Heart left ventricle (tissue), 16 donors: ENCODE data around the gene CTSF. TPM values are rescaled to one million over a fixed set of nuclear protein-coding genes. Genes with fewer than 3 reads are reported as not detected.

ENCODE experiments used
- ATAC-seq, 4 donors: fragments of 200-7000 bp; cut with Tn5 transposase; one replicate each; pipeline ENCODE4 v1.9.1; 2020 to 2022; ENCODE audit warnings: moderate library complexity in 4 of 4, mild to moderate bottlenecking in 3 of 4, moderate number of reproducible peaks in 1 of 4
- DNase-seq, 5 donors: peaks; one replicate each; pipeline ENCODE4 v3.0.0-alpha.2; 2020
- H3K27ac ChIP-seq, 12 donors: fragments of 200-600 bp; sonication (generic) in 4 of 12; one replicate each; pipeline versions ENCODE4 v1.5.0 to v1.8.0; 2016 to 2022; ENCODE audit warnings: mild to moderate bottlenecking in 2 of 12
- H3K27me3 ChIP-seq, 9 donors: fragments of 200-600 bp; sonication (generic) in 2 of 9; one replicate each; pipeline versions ENCODE4 v1.5.1 to v1.8.0; 2016 to 2022; ENCODE audit warnings: mild to moderate bottlenecking in 3 of 9
- H3K36me3 ChIP-seq, 9 donors: fragments of 200-600 bp; sonication (generic) in 2 of 9; one replicate each; pipeline versions ENCODE4 v1.5.0 to v1.8.0; 2018 to 2022; ENCODE audit warnings: mild to moderate bottlenecking in 2 of 9
- H3K4me1 ChIP-seq, 12 donors: fragments of 200-600 bp; sonication (generic) in 4 of 12; one replicate each; pipeline versions ENCODE4 v1.5.0 to v1.8.0; 2016 to 2022; ENCODE audit warnings: mild to moderate bottlenecking in 3 of 12
- H3K4me3 ChIP-seq, 12 donors: fragments of 200-600 bp; sonication (generic) in 4 of 12; one replicate each; pipeline versions ENCODE4 v1.5.0 to v1.8.0; 2017 to 2022; ENCODE audit warnings: mild to moderate bottlenecking in 9 of 12, moderate library complexity in 4 of 12
- H3K9me3 ChIP-seq, 12 donors: fragments of 200-600 bp; sonication (generic) in 4 of 12; one replicate each; pipeline versions ENCODE4 v1.5.0 to v1.8.0; 2016 to 2022; ENCODE audit warnings: mild to moderate bottlenecking in 1 of 12
- POLR2A ChIP-seq, 2 donors: fragments of 450-650 bp; IDR thresholded peaks; one replicate each; pipeline ENCODE4 v1.6.1; 2017; ENCODE audit warnings: antibody characterized with exemption in 2 of 2, mild to moderate bottlenecking in 2 of 2, moderate library complexity in 2 of 2
- WGBS, 4 donors: extraction: QIAGEN DNeasy Blood & Tissue Kit in 2 of 4; methylation state at CpG; one replicate each; pipeline versions ENCODE4 v1.1.5 to v1.1.7; 2013 to 2018; 5-methylcytosine and 5-hydroxymethylcytosine counted together
- intact Hi-C, 10 donors: fragments of 100-400 bp; cut with DNase I; formaldehyde crosslinking; loops; one replicate each; pipeline versions ENCODE4 v1.11.1 to v1.14.2; 2022
- polyA plus RNA-seq, 2 donors: library from polyadenylated mRNA; stranded (reverse); fragments of 200-250 nt; gene quantifications; one replicate each; pipeline ENCODE4 v1.2.3, GENCODE V29; 2013
- total RNA-seq, 9 donors: library from RNA; depleted of rRNA in 2 of 9; stranded (reverse); fragments of >200 nt in 2 of 9; fragmentation: NEBNext Ultra II Directional in 3 of 9; extraction: Animal tissue kit (Norgen Biotek cat#: 25700) in 3 of 9; gene quantifications; one replicate each; pipeline versions ENCODE4 v1.1.0 to v1.2.4, GENCODE V29; 2016 to 2023
- TF ChIP-seq, protein P1 (sequence below), 12 donors: fragments of 200-600 bp; sonication (generic) in 4 of 12; IDR thresholded peaks; one replicate each; pipeline versions ENCODE4 v1.5.0 to v1.8.0; 2018 to 2022; ENCODE audit warnings: antibody characterized with exemption in 12 of 12, mild to moderate bottlenecking in 5 of 12
- donor health status: ischemic (EF 13 %, LVEDD 7.1; RV severe dilation, severe dysfunction).
- donor health status: healthy with polysubstance abuse.
- donor health status: DM: no; HTN: yes; CAD: no.
- donor health status: DM: no; HTN: no; CAD: no.
- donor health status: ischemic (EF 25% LVEDD 6.9; RV normal size, moderate dysfunction).
- donor health status: ischemic (EF 25% LVEDD 5.7; RV mildly dilated, moderate dysfunction).
- donor health status: healthy.
- donor health status: DM: yes; HTN: yes; CAD: no.
- donor health status: ischemic (EF 35%, LVEDD 5.7; RV mildly dilated, moderate dysfunction).
- donor health status: nonischemic (EF 11% LVEDD 7.7; RV severe dilation, severe dysfunction).
- donor health status: DM: yes; HTN: yes; CAD: no.
- donor health status: PGD.
- donor health status: ischemic (EF 29% LVEDD 5.4; RV normal size, mild dysfunction).
- donor health status: nonischemic (EF 23%, LVEDD 6.1; RV moderate dilation, normal function).

Gene CTSF
- total and polyA plus RNA-seq, 11 donors: 17.7 to 76.4 (median 50.7) TPM

DNA sequence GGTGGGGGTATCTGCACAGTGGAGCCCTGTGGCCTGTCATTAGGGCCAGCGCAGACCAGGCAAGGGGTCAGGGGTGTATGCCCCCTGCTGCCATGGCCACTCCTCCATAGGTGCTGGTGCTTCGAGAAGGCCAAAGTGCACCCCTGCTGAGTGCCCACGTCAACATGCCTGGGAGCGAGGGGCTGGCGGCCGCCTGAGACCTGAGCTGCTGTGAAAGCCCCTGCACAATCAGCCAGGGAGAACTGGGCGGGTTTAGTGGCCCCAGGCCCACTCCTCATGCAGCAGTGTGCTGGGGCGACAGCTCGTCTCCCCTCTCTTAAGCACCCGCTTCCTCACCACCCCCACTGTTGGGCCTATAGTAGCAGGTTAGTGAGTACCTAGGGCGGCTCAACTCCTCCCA, 36.6 kb downstream of the CTSF start:
- Histone ChIP-seq H3K4me3 (no peak overlapping the region), H3K4me1 (no peaks in the 10 kb centered on the region), H3K27me3 (no peaks in the 10 kb centered on the region), H3K9me3 (no peaks in the 10 kb centered on the region), H3K27ac (no peak overlapping the region), H3K36me3 (peaks cover 0 to 75% (median 31%) of the 10 kb centered on the region in 9 donors)
- DNase-seq: no peak
- intact Hi-C loops: no loop called here
- no peak for TF ChIP-seq POLR2A (IDR thresholded peaks at IDR 0.05)
- TF ChIP-seq, protein P1, sequence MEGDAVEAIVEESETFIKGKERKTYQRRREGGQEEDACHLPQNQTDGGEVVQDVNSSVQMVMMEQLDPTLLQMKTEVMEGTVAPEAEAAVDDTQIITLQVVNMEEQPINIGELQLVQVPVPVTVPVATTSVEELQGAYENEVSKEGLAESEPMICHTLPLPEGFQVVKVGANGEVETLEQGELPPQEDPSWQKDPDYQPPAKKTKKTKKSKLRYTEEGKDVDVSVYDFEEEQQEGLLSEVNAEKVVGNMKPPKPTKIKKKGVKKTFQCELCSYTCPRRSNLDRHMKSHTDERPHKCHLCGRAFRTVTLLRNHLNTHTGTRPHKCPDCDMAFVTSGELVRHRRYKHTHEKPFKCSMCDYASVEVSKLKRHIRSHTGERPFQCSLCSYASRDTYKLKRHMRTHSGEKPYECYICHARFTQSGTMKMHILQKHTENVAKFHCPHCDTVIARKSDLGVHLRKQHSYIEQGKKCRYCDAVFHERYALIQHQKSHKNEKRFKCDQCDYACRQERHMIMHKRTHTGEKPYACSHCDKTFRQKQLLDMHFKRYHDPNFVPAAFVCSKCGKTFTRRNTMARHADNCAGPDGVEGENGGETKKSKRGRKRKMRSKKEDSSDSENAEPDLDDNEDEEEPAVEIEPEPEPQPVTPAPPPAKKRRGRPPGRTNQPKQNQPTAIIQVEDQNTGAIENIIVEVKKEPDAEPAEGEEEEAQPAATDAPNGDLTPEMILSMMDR (IDR thresholded peaks at IDR 0.05): no peak
- WGBS, 4 donors: 91 to 97% (median 94%) methylated on average over 5 to 11 of the region's 11 CpGs
- ATAC-seq: peak in 1 of 4 donors; percentile 27

DNA sequence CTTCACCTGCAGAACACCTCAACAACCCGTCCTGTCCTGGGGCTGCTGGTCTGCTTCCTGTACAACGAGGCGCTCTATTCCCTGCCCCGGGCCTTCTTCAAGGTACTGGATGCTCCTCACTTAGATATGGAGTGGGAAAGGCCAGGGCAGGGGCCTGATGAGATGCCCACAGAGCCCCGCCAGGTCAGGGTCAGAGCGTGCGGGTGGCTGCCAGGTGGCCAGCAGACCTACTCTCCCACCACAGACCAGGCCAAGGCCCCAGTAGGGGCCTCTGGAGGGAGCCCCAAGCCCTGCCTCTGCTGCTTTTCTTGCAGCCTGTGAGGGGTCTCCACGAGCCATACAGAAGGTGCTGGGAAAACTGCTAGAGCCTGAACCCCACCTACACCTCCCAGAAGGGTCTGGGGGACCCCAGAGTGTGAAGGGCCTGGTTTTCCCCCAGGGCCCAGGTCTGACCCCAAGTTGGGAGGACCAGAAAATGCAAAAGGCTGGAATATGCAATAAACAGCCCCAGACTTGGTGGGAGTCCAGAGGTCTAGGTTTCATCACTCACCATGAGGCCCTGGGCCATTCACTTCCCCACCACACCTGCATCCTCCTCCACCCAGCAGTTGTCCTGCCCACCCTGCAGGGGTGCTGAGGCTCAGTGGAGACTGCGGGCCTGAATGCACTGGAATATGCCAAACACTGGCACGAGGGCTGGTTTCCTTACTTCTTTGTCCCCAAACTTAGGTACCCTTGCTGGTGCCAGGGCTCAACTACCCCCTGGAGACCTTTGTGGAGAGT, 37.3 kb downstream of the CTSF start:
- intact Hi-C loops: no loop called here
- no peaks in the 10 kb centered on the region for H3K27me3 ChIP-seq
- no peak overlapping the region for H3K4me3 ChIP-seq
- no peak for ATAC-seq
- TF ChIP-seq, protein P1 (IDR thresholded peaks at IDR 0.05): no peak
- TF ChIP-seq POLR2A (IDR thresholded peaks at IDR 0.05): no peak
- 89 to 95% (median 92%) methylated on average over 6 to 10 of the region's 10 CpGs for WGBS, 4 donors
- H3K36me3 ChIP-seq: peaks cover 0 to 78% (median 28%) of the 10 kb centered on the region in 9 donors
- H3K4me1 ChIP-seq: no peaks in the 10 kb centered on the region
- no peak overlapping the region for H3K27ac ChIP-seq
- H3K9me3 ChIP-seq: no peaks in the 10 kb centered on the region
- DNase-seq: no peak

DNA sequence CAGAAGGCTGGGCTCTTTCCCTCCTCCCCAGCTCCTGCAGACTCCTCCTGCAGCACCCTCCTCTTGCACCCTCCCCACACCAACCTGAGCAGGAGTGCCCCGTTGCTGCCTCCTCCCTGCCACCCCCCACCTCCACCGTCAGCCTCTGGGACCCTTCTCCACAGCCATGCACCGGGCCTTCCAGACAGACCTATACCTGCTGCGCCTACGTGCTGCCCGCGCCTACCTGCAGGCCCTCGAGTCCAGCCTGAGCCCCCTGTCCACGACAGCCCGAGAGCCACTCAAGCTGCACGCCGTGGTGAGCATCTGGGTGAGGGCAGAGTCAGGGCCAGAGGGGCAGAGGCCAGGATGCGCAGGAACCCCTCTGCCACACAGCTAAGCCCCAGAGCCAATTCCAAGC, 38.8 kb downstream of the CTSF start:
- ATAC-seq (peak in 1 of 4 donors; percentile 16), DNase-seq (no peak)
- Histone ChIP-seq H3K9me3 (no peaks in the 10 kb centered on the region), H3K27me3 (no peaks in the 10 kb centered on the region), H3K27ac (no peak overlapping the region), H3K4me3 (no peak overlapping the region), H3K4me1 (peaks cover 0 to 2% (median 0%) of the 10 kb centered on the region in 12 donors), H3K36me3 (peaks cover 0 to 67% (median 22%) of the 10 kb centered on the region in 9 donors)
- intact Hi-C loops: no loop called here
- WGBS, 4 donors: 79 to 90% (median 87%) methylated on average over 6 to 13 of the region's 13 CpGs
- TF ChIP-seq, protein P1 (IDR thresholded peaks at IDR 0.05): no peak
- TF ChIP-seq POLR2A (IDR thresholded peaks at IDR 0.05): no peak

DNA sequence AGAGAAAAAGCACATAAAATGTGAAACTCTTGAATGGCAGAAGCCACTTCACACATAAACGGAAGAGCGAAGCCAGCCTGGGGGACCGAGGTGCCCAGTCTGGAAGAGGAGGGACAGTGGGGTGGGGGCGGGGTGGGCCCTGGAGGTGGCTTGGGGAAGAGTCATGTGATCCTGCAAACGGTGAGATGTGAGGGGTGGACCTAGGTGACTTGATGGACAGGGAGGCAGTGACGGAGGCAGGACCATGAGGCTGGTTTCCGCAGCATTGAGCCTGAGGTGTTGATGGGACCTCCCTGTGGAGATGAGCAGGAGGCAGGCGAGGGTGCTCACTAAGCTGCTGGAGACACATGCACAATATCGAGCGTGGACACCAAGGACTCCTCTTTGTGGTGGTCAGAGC, 39.3 kb downstream of the CTSF start:
- H3K4me1 ChIP-seq: peaks cover 0 to 8% (median 0%) of the 10 kb centered on the region in 12 donors
- no peaks in the 10 kb centered on the region for H3K9me3 ChIP-seq
- 79 to 81% (median 80%) methylated on average over 10 of the region's 10 CpGs for WGBS, 4 donors
- DNase-seq: no peak
- no peak overlapping the region for H3K4me3 ChIP-seq
- H3K36me3 ChIP-seq: peaks cover 0 to 67% (median 22%) of the 10 kb centered on the region in 9 donors
- intact Hi-C loops: no loop called here
- H3K27me3 ChIP-seq: no peaks in the 10 kb centered on the region
- no peak for ATAC-seq
- TF ChIP-seq, protein P1 (IDR thresholded peaks at IDR 0.05): no peak
- no peak for TF ChIP-seq POLR2A (IDR thresholded peaks at IDR 0.05)
- no peak overlapping the region for H3K27ac ChIP-seq
